NK-92 treated with Interleukin-12 subunit alpha and Interleukin-12 subunit beta, amount 100 ng/mL, for 24 hours (cell line): Measurements from ENCODE around the gene ASIC1.
A peak's percentile ranks its signal among the peaks of the same experiment; 100 is the strongest.
"Not testable (repeated sequence)": the region's sequence is repeated elsewhere in the genome, so short reads cannot be mapped to it uniquely, and the experiment has no call there.

Experiments used
- DNase-seq: peaks from one replicate; lab custom pipeline; 2025; lab: John Stamatoyannopoulos, UW

The ASIC1 gene

DNA sequence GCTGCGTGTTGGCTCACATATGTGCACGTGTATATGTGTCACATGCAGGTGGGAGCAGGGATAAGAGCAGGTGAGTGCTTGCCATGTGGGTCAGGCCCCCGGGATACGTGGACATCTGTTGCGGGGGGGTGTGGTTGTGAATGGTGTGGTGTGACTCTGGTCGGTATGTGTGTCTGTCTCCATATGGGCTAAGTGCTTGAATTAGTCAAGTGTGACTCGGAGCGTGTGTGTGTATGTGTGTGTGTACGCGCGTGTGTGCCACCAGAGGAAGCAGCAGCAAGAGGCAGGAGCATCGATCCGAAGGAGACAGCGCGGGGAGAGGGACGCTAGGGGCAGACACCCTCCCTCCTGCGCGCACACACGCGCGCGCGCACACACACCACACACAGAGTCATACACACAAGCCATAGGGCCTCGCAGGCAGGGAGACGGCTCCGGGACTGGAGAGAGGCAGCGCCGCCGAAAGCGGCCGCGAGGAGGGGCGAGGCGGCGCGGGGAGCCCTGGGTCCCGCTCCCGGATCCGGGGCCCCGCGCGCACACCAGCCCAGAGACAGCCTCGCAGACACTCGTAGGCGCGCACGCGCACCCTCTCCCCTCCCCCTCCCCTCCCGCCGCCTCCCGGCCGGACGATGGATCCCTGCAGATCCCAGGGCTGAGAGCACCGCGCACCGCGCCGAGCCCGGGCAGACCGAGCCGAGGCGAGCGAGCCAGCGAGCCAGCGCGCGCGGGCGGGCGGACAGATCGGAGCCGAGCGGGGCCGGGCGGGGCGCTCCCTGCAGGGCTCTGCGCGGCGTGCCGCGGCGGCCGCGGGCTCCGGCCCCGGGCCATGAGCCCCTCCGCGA lies at the start of gene ASIC1:
Gene ASIC1, plus strand, starts transcription at position 597 of the 842 bp plus-strand sequence. CDS start 1,171 bp downstream, outside the sequence.
- DNase-seq = no peak

DNA sequence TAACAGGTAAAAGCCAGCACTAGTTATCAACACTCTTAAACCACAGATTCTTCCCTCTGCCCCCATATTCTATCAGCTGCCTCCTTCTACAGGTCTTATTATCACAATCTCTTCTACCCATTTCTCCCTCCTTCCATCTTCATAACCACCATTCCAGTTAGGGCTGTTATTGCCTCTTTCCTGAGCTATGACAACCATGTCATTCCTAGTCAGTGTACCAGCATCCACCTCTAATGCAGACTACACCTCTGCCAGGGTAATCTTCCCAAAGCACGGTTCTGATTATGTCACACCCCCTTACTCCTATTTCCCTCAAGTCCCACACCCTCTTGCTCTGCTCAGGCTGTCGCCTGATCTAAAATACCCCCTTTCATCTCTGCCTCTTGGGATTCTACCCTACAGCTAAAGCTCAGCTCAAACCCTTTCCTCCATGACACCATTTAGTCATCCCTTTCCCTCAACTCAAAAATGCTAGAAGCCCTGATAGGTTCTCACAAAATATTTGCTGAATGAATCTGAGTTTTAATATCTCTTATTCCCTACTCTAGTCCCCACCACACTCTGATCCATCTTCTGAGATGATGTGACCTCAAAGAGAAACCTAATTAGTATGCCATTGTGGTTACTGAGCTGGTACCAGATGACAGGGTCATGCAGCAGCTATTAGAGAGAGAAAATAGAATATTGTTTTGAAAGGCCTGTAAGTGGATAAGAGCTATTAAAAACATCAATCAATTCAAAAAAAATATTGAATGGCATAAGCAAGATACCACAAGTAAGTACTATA lies 43.8 kb upstream of the ASIC1 start:
- DNase-seq = no peak

DNA sequence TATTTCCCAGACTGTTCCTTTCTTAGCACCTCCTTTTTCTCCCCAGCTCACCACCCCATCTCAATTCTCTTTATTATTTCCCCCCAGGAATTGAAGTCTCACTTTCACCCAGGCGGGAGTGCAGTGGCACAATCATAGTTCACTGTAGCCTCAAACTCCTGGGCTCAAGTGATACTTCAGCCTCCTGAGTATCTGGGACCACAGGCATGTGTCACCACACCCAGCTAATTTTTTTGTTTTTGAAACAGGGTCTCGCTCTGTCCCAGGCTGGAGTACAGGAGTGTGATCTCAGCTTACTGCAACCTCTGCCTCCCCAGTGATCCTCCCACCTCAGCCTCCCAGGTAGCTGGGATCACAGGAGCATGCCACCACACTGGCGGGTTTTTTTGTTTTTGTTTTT lies 43.1 kb upstream of the ASIC1 start:
- DNase-seq = no peak

DNA sequence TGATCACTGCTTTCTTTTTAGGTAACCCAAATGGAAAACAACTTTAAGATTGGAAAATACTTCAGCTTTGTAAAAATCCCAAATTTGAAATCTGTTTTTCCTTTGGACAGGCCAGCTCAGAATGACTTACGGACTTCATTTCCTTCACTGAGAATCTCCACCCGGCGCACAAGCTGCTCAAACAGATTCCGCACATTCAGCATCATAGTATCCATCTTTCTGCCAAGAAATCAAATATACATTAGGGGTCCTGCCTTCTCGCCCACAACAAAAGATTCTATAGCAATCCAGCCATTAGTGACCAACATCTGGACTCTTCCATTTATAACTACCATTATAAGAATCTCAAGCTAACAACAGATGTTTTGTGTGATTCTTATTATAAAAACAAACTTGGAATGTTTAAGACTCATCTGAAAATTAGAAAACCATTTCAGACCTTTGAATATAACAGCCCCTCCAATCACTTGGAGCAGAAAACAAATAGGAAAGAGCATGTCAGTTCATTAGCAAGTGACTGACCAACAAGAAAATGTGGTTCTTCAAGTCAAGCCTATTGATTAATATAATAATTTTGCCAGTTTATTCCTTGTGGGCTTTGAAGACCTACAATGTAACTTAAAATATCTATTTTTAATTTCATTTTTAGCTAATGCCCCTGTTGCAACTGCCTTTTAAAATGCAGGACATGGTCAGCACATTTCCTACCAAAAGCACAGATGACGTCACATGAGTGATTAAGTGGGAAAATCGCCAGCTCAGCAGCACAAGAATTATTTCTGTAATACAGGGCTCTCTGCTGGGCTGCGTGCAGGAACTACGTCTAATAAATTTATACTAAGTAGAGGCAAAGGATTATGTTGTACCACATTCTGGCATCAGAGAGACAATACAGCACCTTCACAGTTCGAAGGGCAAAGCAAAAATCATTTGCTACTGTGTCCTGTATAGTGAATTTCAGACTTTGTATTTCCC lies 40.6 kb upstream of the ASIC1 start:
- DNase-seq = no peak

DNA sequence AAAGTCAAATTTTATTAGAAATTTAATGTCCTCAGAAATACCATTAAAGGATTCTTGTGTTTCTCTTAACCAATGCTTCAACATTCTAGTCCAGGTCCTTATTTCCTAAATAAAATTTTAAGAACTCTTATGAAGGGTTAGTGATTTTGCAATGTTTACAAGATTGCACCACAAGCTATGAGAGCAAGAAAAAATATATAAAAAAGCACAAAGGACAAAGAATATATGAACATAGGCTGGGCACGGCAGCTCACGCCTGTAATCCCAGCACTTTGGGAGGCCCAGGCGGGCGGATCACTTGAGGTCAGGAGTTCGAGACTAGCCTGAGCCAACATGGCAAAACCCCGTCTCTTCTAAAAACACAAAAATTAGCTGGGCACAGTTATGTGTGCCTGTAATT lies 39.8 kb upstream of the ASIC1 start:
- no peak for DNase-seq

DNA sequence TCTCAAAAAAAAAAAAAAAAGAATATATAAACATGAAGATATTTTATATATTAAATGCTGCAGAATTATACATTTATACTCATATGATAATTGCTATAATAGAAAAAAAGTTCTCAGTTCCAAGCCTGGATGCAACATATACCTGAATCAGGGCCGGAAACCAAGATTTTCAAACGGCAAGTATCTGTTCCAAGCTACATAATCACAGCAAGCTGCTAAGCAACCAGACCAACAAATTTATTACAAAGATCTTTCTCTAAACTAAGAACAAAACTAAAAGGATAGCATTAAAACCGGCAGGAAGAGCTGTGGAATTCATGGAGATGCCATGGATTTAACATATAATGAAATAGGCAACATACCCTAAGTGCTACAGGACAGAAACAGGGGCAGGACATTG lies 39.2 kb upstream of the ASIC1 start:
- DNase-seq = no peak

DNA sequence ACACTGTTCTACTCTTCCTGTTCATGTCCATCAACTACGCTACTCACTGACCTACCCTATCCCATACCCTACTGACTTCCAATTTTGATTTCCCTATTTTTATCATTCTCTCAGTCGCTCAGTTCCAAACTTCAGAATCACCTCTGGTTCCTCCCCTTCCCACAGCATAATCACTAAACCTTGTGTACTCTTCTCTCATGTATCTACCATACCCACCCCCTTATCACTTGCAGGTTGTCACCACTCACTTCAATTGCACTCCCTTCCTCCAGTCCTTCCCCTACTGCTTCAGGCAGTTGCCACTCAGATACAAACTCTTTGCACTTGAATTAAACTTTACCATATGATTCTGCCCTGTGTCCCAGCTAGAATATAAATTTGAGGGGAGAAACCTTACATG lies 38.4 kb upstream of the ASIC1 start:
- no peak for DNase-seq

DNA sequence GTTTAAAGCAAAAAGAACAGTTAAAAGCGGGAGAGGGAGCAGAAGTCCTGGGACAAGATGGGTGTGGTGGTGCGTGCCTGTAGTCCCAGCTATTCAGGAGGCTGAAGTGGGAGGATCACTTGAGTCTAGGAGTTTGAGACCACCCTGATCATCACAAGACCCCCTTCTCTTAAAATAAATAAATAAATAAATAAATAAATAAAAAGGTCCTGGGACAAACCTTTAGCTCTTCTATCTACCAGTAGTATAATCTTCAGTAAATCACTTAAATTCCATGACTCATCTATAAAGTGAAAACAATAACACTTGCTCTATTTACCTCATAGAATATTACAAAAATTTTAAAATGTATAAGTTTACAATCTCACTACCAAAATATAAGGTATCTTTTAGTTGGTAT lies 37.9 kb upstream of the ASIC1 start:
- DNase-seq = no peak

DNA sequence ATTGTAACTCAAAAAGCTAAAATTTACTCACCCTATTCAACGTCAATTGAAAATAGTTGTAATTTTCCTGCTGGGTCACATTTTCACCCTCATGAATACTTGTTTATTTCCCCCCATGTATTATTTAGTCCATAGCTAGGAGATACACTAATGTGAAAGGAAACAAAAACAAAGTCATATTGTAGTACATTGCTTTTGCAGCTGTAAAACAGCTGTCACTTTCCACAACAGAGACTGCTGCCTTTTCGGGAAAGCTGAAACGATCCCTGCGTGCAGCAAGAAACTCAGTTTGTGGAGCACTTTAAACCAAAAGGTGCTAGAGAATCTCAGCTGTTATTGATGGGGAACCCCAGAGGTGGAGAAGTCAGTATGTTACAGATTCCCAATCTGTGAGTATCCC lies 36.4 kb upstream of the ASIC1 start:
- DNase-seq = no peak

DNA sequence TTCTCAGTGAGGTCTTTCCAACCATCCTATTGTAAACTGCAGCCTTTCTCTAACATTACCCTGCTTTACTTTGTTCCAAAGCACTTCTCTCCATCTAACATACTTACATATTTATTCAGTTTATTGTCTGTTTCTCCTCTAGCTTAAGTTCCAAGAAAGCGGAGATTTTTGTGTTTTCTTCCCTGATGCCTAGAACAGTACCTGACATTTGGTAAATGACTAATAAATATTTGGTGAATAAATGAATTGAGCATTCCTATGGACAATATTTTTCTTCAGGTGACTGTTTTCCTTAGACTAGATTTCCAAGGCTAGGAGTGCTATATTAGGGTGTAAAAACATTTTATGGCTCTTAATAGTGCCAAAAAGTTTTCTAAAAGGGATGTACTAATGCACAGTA lies 34.5 kb upstream of the ASIC1 start:
- DNase-seq = no peak

DNA sequence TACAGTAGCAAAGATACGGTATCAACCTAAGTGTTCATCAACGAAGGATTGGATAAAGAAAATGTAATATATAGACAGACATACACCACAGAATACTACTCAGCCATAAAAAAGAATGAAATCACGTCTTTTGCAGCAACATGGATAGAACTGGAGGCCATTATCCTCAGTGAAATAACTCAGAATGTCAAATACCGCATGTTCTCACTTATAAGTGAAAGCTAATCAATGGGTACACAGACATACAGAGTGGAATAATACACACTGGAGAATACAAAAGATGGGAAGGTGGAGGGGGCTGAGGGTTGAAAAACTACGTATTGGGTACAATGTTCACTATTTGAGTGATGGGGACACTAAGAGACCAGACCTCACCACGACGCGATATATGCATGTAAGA lies 33.2 kb upstream of the ASIC1 start:
- no peak for DNase-seq

DNA sequence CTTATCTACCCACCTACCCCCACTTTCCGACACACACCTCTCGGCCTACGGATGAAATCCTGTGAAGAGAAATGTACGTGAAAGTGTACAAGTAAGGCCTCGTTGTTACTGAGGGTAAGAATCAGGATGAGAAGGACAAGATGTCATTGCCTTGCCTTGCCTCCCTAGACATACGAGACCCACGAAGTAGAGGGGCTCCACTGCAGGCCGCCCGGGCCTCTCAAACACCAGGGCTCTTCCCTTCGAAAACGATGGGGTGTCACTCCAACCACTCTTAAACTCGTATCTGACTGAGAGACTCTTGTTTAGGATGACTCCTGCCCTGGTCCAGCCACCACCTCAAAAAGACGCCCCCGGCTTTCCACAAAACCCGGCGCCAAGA lies 32.6 kb upstream of the ASIC1 start:
- no peak for DNase-seq

DNA sequence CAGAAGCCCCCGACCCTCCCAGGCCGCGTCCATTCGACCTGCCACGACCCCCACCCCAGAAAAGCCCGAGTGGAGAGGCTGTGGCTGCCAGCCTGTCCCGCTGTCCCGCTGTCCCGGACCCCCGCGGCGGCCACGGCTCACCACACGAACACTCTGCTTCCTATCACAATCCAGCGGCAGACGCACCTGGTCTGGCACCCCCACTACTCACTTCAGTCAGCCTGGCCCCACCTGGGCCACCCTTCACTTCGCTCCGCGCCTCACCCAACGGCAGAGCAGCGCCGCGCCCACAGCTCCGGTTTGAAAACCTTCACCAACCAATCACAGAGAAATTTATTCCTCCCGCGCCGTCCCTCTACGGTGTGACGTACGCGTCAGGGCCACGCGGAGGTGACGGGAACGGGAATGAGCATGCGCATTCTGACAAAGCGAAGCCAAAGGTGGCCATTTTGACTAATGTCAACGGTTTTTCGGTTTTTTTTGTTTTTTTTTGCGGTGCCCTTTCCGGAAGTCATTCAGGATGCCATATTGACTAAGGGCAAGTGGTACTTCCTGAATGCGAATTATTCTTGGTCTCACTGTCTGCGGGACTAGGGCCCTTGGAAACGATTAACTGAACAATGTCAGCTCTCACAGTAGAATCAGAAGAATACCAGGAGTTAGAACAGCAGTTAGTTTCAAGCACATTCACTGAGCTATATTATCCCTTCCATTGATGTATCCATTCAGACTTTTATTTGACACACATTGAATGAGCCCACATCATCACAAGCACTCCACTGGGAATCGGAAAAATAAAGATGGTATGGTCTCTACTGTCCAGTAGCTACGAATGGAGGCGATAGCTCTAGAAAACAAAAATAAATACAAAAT lies 32.0 kb upstream of the ASIC1 start, which contains the start of gene RACGAP1:
Gene RACGAP1, minus strand, starts transcription at position 308 of the 873 bp plus-strand sequence. CDS start 8,779 bp downstream, outside the sequence.
- DNase-seq = peak; percentile 87

DNA sequence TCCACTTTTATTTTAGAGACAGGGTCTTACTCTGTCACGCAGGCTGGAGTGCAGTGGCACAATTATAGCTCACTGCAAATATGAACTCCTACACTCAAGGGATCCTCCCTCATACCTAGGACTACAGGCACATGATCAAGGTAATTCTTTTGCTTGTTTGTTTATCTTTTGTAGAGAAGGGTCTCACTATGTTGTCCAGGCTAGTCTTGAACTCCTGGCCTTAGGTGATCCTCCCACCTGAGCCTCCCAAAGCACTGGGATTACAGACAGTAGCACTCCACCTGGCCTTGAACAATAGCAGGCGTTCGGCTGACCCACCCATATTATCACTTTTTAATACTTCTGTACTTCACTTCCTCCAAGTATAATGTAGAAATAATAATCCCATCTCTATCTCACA lies 30.7 kb upstream of the ASIC1 start:
- DNase-seq = no peak

DNA sequence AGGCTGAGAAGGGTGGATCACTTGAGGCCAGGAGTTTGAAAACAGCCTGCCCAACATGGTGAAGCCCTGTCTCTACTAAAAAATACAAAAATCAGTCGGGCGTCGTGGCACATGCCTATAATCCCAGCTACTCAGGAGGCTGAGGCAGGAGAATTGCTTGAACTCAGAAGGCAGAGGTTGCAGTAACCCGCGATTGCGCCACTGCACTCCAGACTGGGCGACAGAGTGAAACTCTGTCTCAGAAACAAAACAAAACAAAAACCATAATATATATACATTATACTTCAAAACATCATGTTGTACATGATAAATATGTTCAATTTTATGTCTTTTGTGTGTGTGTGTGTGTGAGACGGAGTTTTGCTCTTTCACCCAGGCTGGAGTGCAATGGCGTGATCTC lies 26.9 kb upstream of the ASIC1 start:
- DNase-seq = not testable (repeated sequence)

DNA sequence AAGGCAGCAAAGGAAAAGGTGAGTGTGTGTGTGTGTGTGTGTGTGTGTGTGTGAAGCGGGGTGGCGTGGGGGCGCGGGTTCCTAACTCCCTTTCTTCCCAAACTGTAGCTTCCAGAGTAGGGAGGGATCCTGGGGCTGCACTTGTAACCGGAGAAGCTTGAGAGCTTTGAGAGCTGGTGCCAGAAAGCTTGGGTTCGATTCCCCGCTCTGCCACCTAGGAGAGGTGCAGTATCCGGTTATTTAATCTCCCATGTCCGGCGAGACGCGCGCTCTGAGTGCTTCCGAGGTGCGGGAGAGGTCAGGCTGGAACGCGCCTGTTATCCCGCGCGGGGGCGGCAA lies 24.9 kb upstream of the ASIC1 start:
- DNase-seq = no peak

DNA sequence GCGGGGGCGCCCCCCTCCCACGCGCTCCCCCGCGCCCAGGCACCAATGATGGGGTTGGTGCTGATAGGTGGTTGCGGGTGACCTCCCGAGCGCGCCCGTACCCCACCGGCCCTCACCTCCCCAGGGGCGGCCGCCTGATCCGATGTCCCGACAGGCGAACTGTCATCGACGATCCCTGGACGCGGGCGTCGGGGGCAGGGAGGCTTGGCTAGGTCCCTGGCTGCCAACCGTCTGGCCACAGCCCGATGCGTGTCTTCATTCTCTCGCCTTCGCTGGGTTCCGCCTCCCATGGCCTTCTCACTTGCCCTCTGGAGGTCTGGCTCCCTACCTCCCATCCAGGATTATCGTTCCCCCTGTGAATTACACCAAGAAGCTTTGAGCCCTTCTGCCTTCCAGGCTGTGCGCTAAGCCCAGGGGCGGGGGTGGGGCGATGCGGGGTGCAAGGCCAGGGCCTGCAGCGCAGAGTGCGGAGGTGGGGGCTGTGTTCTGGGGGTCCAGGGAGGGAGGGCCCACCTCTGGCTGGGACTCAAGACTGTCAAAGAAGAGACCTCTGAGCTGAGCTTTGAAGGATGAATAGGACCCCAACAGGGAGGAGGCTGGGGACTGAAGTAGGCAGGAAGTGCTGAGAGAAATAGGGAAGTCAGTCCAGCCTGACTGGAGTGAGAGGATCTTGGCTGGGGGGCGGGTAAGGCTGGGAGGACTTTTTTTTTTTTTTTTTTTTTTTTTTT lies 24.4 kb upstream of the ASIC1 start:
- no peak for DNase-seq

DNA sequence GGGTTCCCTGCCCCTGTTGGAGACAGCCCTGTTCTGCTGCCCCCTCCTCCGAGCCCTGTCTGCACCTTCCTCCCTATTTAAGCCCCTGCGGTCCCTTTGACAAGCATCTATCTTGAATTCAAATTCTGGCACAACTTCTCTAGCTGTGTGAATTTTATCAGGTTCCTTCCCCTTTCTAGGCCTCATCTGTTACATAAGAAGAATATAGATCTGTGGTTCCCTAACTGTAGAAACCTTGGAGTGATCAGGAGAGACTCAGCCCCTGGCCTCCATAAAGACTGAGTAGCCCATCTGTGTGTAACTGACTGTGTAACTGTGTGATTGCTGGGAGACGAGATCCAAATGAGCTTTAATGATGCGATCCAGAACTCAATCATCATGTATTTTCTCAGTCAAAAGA lies 19.1 kb upstream of the ASIC1 start:
- no peak for DNase-seq

DNA sequence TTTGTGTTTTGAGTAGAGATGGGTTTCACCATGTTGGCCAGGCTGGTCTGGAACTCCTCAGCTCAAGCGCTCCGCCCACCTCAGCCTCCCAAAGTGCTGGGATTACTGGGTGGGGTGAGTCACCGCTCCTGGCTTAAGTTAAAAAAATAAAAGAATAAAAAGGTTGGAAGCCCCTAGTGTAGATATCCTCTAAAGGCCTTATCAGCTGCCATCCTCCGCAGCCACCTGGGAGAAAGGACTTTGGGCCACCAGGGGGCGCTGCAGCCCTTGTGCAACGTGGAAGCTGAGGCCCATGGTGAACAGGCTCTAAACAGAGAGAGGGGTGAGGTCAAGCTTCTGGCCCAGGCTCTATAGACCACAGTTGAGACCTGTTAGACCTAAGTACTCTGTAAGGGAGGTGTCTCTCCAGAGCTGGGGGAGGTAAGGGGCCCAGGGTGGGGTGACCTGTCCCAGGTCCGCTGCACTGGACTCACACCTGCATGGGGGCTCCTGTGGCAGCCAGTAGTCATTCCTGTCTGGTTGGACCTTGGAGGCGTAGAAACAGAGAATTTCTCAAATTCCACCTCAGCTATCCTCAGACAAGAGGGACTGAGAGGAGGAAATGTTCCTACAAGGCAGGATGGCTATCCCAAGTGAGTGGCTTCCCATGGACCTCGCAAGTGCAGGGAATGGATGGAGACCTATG lies 18.1 kb upstream of the ASIC1 start:
- peak; percentile 48 for DNase-seq

DNA sequence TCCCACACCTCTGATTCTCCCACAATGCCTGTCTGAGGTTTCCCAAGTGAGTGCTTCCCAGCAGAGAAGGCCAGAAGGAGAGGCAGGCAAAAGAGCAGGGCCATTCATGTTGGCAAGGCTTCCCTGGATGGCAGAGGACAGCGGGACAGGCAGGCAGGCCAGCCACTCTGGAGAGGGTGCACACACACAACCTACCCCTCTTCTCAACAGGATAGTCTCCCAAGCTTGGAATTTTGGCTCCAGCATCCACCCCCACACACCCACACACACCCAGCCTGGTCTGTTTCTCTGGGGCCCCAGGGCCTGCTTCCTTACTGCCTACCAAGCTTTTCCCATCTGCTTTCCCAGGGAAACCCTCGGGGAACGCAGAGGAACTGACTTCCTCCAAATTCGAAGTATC lies 16.7 kb upstream of the ASIC1 start:
- no peak for DNase-seq
